Erythroblast (primary cell): Measurements from ENCODE around the gene GPR158.

Experiments used
- GATA1 ChIP-seq: IDR thresholded peaks from 2 replicates; pipeline ENCODE4 v1.6.1; 2011; ENCODE audit warnings: low read depth, mild to moderate bottlenecking, control low read depth, low read length, moderate library complexity
- POLR2A ChIP-seq: IDR thresholded peaks from 2 replicates; pipeline ENCODE4 v1.6.1; 2011; ENCODE audit warnings: mild to moderate bottlenecking, low read length

DNA sequence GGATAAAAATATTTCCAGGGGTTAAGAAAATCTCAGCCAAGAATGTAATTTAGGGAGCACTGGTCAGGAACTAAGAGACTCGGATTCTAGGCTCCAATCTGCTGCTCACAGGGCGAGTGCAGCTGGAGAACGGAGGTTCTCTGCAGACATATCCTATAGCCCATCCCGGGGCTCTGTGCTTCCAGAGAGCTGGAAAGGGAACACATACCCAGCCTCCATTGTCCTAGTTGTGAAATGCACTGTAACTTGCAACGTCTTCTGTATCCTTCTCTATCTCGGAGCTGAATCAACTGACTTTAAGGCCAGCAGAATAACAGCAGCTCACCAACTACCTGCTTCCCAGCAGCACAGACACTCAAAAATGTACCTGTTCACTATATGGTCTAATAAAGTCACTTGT, 408.2 kb downstream of the GPR158 start:
- TF ChIP-seq POLR2A (no peak), GATA1 (no peak)
